ENCODE results near the gene EIPR1.

EIPR1 gene

GRCh38 chr2:3324036-3324386 lies 53.6 kb downstream of the EIPR1 start:
- DNase-seq (ENCODE audit: low read depth): no peak

DNA sequence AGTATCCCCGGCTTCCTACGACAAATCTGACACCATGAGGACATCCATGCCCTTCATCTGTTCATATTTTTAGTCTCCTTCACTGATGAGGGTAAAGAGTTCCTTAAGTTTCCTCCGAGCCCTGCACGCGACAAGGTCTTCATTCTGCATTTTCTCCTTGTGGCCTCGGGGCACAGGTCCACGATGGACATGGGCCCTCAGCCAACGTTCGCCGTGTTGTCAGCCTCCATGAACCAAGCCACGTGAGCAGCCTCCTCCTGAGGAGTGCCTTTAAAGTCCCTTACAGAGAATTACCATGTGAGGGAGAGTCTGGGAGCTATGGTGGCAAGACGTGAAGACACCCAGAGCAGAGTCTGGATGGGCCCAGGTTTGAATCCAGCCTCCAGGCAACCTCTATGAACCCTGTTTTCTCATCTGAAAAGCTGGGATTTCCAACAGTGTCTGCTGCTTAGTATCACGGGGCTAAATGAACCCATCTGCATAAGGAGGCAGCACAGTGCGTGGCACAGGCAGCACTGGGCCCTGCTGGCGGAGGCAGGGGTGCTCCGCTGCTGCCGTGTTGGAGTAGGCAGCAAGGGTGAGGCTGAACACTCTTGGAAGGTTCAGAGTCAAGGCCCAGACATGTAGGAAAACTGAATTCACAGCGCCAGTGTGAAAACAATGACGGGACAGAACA lies 54.1 kb downstream of the EIPR1 start:
- DNase-seq (ENCODE audit: low read depth): no peak

DNA sequence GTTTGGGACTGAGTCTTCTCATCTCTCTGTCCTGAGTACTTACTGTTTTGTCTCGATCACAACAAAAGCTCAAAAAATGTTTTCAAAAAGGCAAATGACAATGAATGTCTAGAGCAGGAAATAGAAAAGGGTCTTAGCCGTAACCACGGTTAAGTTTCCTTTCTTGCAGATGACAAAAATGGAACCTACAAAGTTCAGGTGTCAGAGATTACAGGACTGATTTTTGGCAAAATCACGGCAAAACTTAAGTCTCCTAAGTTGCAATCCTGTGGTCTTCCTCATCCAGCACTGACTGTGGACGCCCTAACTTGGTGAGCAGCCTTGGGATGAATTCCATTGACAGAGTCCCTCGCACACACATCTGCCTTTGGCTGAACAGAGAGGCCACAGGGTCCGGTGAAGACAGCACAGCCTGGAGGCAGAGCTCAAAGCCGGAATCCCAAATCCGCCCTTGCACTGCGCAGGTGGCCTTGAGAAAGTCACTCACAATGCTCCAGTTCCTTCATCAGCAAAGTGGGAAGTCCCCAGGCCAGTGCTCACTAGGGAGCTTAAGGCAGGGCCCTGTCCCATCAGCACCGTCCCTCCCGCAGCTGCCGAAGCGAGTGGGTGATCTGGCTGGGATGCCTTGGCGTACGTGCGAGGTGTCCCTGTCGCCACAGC lies 55.2 kb downstream of the EIPR1 start:
- DNase-seq (ENCODE audit: low read depth): no peak

GRCh38 chr2:3321825-3322224 lies 55.8 kb downstream of the EIPR1 start:
- no peak for DNase-seq (ENCODE audit: low read depth)

- DNase-seq (ENCODE audit: low read depth): no peak
Measured at GRCh38 chr2:3320910-3321605, 56.6 kb downstream of the EIPR1 start.

GRCh38 chr2:3319745-3320566 lies 57.7 kb downstream of the EIPR1 start:
- no peak for DNase-seq (ENCODE audit: low read depth)

- DNase-seq (ENCODE audit: low read depth): no peak
Measured at GRCh38 chr2:3319134-3319533, 58.5 kb downstream of the EIPR1 start.

DNA sequence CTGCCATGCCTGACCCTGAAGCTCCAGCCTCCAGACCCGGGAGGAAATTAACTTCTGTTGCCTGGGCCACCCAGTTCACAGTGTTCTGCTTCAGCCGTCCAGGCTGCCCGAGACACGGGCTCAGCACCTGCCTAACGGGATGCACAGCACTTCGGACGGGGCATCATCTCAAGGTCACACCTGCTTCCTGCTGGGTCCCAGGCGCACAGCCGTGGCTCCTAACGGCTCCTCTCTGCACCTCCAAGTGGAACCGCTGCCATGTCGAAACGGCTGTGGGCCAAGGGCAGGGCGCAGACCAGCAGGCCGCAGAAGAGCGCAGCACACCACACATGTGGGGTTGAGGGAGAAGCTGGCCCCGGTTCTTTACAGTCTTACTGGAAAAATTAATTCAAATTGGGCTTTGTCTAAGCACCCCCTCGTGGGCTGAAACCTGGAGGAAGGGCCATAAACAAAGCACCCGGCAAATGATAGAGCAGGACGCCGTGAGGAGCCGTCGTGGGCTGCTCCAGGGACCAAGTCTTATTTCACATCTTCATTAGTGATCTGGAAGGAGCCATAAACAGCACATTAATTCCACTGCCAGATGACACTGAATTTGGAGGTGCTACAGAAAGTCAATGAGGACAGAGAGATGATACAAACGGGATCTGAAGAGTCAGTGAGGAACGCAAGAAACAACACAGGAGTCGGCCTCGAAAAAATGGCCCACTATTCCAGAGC lies 59.6 kb downstream of the EIPR1 start:
- DNase-seq (ENCODE audit: low read depth): no peak

GRCh38 chr2:3317277-3317685 lies 60.3 kb downstream of the EIPR1 start:
- no peak for DNase-seq (ENCODE audit: low read depth)

GRCh38 chr2:3316456-3317276 lies 61.0 kb downstream of the EIPR1 start:
- no peak for DNase-seq (ENCODE audit: low read depth)

GRCh38 chr2:3314626-3315025 lies 63.0 kb downstream of the EIPR1 start:
- no peak for DNase-seq (ENCODE audit: low read depth)

GRCh38 chr2:3313781-3314375 lies 63.7 kb downstream of the EIPR1 start:
- no peak for DNase-seq (ENCODE audit: low read depth)

DNA sequence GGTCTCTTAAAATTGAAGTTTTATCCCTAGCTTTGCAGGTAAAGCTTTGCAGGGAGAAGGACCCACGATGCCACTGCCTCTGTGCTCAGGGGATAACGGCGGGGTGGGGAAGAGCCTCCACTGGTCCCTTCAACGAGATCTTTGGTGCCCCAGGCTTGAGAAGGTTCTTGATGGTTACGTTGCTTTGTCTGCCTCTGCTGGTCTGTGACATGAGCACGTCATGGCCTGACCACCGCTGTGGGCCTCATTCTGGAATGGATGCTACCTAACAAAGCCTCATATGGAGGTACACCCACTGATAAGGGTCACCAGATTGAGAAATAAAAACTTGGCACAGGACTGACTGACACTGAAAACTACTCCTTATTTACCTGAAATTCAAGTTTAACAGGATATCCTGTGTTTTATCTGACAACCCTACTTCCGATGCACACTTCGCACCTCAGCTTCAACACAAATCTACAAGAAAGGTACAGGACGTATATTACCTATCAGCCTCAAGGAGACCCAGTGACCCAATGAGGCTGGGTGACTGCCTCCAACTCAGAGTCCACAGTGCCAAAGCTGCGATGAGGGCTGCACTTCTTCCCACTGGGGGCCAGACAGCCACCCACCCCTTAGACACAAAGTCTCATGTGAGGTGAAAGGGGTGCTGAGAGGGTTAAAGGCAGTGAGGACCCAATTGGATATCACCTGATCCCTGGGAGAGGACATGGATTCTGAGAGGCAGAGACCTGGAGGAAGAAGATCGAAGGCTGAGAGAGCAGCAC lies 64.9 kb downstream of the EIPR1 start:
- DNase-seq (ENCODE audit: low read depth): no peak

- no peak for DNase-seq (ENCODE audit: low read depth)
Measured at GRCh38 chr2:3311601-3312000, 66.0 kb downstream of the EIPR1 start.

DNA sequence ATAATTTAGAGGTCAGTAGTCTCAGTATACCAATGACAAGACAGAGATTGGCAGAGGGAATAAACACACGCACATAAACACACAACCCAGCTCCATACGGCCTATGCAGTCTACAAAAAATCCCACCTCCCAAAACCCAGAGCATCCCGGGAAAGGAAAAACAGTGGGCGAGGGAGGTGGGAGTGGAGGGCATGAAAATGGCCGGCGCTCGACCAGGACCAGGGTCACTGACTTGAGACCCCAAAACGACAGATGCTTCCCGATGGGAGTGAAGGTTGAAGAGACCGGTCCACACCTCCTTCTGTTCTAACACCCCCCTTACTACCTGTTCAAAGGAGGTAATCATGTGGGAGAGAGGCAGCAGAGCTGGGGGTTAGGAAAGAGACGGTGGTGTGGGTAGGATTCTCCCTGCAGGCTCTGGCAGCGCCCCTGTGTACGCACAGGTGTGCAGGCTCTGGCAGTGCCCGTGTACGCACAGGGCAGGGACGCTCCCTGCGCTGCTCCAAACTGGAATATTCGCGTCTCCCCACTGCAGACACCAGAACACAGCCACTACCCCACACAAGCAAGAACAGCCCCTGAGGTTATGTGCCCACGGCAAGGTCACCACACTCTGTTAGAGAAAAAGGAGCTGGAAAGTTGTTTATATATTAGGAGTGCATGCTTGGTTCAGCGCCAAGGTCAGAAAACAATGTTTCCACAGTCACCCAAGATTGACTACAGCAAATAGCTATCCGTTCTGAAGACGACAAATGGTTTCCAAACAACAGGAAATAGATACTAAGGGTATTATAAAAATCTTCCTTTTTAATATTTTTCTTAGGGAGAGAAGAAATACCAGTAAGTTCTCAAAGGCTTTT lies 67.9 kb downstream of the EIPR1 start:
- DNase-seq (ENCODE audit: low read depth): no peak

DNA sequence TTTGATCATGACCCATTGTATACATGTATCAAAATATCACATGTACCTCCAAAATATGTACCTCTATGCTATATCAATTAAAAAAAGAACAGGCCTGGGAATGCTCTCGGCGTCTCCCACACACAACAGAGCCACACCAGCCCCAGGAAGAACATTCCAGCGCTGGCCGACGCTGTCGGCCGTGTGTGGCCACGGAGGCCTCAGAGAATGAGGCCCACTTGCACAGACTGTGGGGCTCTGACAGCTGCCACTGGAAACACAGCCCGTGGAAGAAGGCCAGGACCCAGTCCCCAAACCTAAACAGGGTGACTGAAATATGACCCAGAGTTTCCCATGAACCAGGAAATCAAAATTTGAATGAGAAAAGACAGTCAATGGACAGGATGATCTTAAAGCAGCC lies 69.7 kb downstream of the EIPR1 start:
- no peak for DNase-seq (ENCODE audit: low read depth)

GRCh38 chr2:3307236-3307635 lies 70.4 kb downstream of the EIPR1 start:
- no peak for DNase-seq (ENCODE audit: low read depth)

DNA sequence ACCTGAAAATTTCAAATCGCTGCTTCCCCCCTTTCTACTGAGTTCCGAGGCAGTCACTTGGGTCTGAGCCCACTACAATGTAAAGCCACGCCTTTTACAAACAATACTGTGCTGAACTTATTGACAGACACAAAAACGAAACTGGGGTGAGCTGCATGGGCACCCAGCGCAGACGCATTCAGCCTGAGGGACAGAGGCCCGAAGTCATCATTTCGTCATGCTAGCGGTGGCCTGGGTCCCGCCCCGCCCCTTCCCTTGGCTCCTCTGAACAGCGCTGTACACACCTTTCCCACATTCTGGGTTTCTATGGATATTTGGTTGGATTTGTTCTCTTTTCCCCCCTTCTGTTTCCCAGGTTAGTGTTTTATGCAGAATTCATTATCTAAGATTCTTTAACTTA lies 71.7 kb downstream of the EIPR1 start:
- DNase-seq (ENCODE audit: low read depth): no peak

- no peak for DNase-seq (ENCODE audit: low read depth)
Measured at GRCh38 chr2:3305431-3305830, 72.2 kb downstream of the EIPR1 start.
